GM10266 (cell line): ENCODE data around the gene PRR5L.

Experiments
- DNase-seq: peaks from one replicate; pipeline ENCODE4 v3.0.0; 2012; ENCODE audit errors: extremely low spot score
- TF ChIP-seq, protein P1 (sequence below): IDR thresholded peaks from 2 replicates; pipeline ENCODE4 v1.5.1; 2012; ENCODE audit warnings: mild to moderate bottlenecking, low read depth; ENCODE audit not compliant: control insufficient read depth, insufficient read depth; ENCODE audit errors: missing control alignments

The PRR5L gene

DNA sequence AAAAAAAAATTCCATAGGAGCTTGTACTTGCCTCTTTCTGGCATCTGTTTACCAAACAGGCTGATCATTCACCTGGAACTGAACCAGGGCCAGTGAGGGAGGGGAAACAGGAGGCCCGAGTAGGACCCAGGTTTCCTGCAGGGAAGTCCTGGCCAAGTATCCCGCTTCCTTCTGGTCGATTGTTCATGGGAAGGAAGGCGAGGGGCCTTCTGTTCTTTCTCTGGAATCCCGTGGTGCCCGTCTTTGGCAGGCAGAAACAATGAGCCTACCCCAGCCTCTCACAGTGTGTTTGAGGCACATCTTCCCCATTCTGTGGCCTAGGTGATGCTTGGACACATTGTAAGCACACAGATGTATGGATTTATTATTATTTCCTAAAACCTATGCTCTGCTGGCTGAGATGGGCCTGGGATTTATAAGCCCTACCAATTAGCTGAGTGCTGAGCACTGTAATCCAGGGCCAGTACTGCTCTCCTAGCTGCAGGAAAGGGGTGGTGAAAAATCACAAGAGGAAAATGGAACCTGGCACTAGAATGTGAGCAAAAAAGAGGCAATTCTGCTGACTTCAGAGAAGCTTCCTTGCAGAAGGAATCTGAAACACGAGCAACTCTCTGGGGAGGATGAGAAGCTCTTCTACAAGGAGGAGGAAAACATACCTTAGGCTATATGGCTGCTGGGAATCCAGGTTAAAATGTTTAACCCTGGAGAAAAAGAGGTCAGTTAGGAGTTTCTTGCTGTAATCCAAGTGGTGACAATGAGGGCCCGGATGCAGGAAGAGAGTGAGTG lies 53.5 kb downstream of the PRR5L start:
- TF ChIP-seq, protein P1, sequence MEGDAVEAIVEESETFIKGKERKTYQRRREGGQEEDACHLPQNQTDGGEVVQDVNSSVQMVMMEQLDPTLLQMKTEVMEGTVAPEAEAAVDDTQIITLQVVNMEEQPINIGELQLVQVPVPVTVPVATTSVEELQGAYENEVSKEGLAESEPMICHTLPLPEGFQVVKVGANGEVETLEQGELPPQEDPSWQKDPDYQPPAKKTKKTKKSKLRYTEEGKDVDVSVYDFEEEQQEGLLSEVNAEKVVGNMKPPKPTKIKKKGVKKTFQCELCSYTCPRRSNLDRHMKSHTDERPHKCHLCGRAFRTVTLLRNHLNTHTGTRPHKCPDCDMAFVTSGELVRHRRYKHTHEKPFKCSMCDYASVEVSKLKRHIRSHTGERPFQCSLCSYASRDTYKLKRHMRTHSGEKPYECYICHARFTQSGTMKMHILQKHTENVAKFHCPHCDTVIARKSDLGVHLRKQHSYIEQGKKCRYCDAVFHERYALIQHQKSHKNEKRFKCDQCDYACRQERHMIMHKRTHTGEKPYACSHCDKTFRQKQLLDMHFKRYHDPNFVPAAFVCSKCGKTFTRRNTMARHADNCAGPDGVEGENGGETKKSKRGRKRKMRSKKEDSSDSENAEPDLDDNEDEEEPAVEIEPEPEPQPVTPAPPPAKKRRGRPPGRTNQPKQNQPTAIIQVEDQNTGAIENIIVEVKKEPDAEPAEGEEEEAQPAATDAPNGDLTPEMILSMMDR = no peak
- DNase-seq = no peak

DNA sequence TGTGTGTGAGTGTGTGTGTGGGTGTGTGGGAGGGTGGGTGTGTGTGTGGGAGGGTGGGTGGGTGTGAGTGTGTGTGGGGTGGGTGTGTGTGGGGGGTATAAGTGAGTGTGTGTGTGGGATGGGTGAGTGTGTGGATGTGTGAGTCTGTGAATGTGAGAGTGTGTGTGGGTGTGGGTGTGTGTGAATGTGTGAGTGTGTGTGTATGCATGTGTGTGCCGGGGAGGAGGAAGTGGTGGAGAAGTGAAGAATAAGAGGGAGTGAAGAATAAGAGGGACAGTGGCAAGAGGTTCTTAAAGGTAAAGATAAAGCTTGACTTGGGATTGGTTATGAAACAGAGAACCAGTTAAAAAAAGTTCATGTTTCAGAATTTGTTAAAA lies 54.0 kb downstream of the PRR5L start:
- DNase-seq = no peak
- TF ChIP-seq, protein P1 = no peak

DNA sequence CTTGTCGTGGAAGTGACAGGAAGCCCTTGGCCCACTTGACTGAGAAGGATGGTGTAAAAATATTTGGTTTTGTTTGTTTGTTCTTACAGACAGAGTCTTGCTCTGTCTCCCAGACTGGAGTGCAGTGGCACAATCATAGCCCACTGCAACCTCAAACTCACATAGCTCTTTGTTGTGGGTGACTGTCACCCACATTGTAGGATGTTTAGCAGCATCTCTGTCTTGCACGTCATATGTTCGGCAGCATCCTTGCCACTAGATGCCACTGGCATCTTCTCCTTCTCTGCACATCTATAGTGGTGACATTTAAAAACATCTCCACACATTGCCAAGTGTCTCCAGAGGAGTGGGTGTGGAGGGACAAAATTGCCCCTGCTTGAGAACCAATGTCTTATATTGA lies 56.8 kb downstream of the PRR5L start:
- TF ChIP-seq, protein P1 = no peak
- no peak for DNase-seq

DNA sequence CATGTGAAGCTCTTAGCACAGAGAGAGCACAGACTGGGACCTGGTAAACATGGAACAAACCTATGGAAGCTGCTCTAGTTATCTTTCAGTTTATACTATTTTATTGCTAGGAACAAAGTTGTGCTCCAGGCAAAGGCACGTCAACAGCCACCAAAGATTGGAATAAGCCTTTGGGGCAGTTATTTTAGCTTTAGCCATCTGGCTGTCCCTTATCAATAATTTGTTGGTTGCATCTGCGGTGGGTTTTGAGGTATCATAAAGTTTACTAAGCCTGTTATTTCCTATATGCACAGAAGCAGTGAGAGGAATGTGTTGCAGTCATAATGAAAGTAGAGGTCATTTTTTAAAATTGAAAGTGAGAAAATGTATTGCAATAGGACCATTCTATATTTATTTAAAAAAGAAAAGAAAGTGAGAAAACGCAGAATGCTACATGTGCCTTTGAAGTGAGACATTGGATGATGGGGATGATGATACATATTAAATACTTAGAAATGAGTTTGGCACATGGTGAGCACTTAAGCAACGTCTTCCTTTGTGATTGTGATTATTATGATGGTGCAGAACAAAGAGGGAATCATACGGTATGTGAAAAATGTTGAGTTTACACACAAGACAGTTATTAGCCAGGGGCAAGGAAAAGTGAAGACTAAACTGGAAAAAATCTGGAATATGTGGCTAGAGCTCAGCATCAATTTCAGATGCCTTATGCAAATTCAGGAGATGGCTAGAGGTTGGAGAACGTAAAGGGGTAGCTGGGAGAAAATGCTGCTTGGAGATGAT lies 58.3 kb downstream of the PRR5L start:
- TF ChIP-seq, protein P1 = no peak
- DNase-seq = peak; percentile 49

DNA sequence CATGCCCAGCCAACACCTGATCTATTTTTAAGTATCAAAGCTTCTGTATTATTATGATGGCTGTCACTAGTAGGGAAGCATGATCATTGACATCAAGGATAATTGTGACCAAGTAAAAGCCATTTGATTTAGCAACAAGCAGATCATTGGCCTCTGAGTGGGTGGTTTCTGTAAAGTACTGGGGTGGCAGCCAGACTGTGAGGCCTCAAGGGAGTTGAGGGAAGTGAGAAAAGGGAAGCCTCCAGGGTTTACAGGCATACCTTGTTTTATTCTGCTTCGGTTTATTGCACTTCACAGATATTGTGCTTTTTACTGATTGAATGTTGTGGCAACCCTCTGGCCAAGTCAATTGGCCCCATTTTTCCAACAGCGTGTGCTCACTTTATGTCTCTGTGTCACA lies 60.1 kb downstream of the PRR5L start:
- TF ChIP-seq, protein P1 = no peak
- DNase-seq = no peak

DNA sequence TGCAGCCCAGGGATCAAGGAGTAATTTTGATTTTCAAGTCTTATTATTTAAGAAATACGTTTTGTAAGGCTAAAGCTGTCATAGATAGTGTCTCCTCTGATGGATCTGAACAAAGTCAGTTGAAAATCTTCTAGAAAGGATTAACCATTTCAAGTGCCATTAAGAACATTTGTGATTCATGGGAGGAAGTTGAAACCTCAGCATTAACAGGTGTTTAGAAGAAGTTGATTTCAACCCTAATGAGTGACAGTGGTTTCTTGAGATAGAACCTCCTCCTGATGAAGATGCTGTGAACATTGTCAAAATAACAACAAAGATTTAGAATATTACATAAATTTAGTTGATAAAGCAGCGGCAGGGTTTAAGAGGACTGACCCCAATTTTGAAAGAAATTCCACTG lies 61.7 kb downstream of the PRR5L start:
- no peak for DNase-seq
- TF ChIP-seq, protein P1 = no peak

DNA sequence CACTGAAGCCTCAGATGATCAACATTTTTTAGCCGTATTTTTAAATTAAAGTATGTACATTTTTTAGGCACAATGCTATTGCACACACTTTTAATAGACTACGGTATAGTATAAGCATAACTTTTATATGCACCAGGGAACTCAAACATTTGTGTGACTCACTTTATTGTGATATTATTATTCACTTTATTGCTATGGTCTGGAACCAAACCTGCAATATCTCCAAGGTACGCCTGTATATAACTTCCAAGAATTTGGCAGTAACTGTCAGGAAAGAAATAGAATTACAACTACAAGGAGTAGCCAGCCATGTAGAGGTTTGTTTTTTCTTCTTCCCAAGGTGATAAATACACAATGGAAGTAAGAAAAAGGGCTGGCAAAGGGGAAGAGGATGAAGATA lies 62.3 kb downstream of the PRR5L start:
- TF ChIP-seq, protein P1 = no peak
- no peak for DNase-seq
